ENCODE measurements around the gene SEMA4C.

SEMA4C gene

GRCh38 chr2:96842600-96842999 is 27.3 kb downstream of the SEMA4C start:
- DNase-seq (ENCODE audit: low read depth in 3 of 3): no peak

GRCh38 chr2:96841701-96842495 is 28.0 kb downstream of the SEMA4C start:
- no peak for DNase-seq (ENCODE audit: low read depth in 3 of 3)

- no peak for DNase-seq (ENCODE audit: low read depth in 3 of 3)
Observed at GRCh38 chr2:96839875-96840850, 29.7 kb downstream of the SEMA4C start.

- peak; percentile 55 to 63 (median 57) for DNase-seq (ENCODE audit: low read depth in 3 of 3)
Observed at GRCh38 chr2:96839293-96839874, 30.5 kb downstream of the SEMA4C start.

GRCh38 chr2:96838345-96839292 is 31.3 kb downstream of the SEMA4C start:
- no peak for DNase-seq (ENCODE audit: low read depth in 3 of 3)

- no peak for DNase-seq (ENCODE audit: low read depth in 3 of 3)
Observed at GRCh38 chr2:96837575-96837974, 32.3 kb downstream of the SEMA4C start.

GRCh38 chr2:96835830-96836229 is 34.0 kb downstream of the SEMA4C start:
- no peak for DNase-seq (ENCODE audit: low read depth in 3 of 3)

GRCh38 chr2:96832754-96833507 is 36.9 kb downstream of the SEMA4C start:
- no peak for DNase-seq (ENCODE audit: low read depth in 3 of 3)

- DNase-seq (ENCODE audit: low read depth in 3 of 3): no peak
Observed at GRCh38 chr2:96832408-96832753, 37.5 kb downstream of the SEMA4C start.

GRCh38 chr2:96831679-96832078 is 38.2 kb downstream of the SEMA4C start:
- DNase-seq (ENCODE audit: low read depth in 3 of 3): no peak

GRCh38 chr2:96830044-96830562 is 39.8 kb downstream of the SEMA4C start:
- DNase-seq (ENCODE audit: low read depth in 3 of 3): no peak

GRCh38 chr2:96828874-96829273 is 41.0 kb downstream of the SEMA4C start:
- no peak for DNase-seq (ENCODE audit: low read depth in 3 of 3)

- no peak for DNase-seq (ENCODE audit: low read depth in 3 of 3)
Observed at GRCh38 chr2:96828436-96828835, 41.4 kb downstream of the SEMA4C start.

GRCh38 chr2:96826546-96827278 is 43.2 kb downstream of the SEMA4C start:
- DNase-seq (ENCODE audit: low read depth in 3 of 3): no peak

- no peak for DNase-seq (ENCODE audit: low read depth in 3 of 3)
Observed at GRCh38 chr2:96825057-96825456, 44.8 kb downstream of the SEMA4C start.

GRCh38 chr2:96824079-96824870 is 45.6 kb downstream of the SEMA4C start:
- no peak for DNase-seq (ENCODE audit: low read depth in 3 of 3)

- DNase-seq (ENCODE audit: low read depth in 3 of 3): no peak
Observed at GRCh38 chr2:96823198-96823597, 46.7 kb downstream of the SEMA4C start.

- DNase-seq (ENCODE audit: low read depth in 3 of 3): no peak
Observed at GRCh38 chr2:96822786-96823185, 47.1 kb downstream of the SEMA4C start.

Data from stimulated activated CD4-positive, alpha-beta T cell treated with anti-CD3 and anti-CD28 coated beads, TNF-alpha, amount 100 ng/mL, for 4 hours (primary cell).